WTC11 (cell line): ENCODE measurements around the gene SPDEF. TPM values are rescaled to one million over a fixed set of nuclear protein-coding genes. Genes with fewer than 3 reads are reported as not detected.

ENCODE experiments used
- ATAC-seq: fragments of 200-7000 bp; cut with Tn5 transposase; 2 replicates; pipeline ENCODE4 v1.10.0; 2021; ENCODE audit warnings: mild to moderate bottlenecking, moderate library complexity
- CTCF ChIA-PET: fragments of 300-600 bp; sonication (Branson Sonifier 250); formaldehyde crosslinking; loops from one replicate; lab custom pipeline; 2021; ENCODE audit warnings: antibody characterized with exemption; lab: Charles Lee
- POLR2A ChIA-PET: fragments of 350-600 bp; sonication (Branson Sonifier 250); formaldehyde crosslinking; loops from one replicate; lab custom pipeline; 2021; ENCODE audit warnings: antibody characterized with exemption; lab: Charles Lee
- DNase-seq: peaks from one replicate; pipeline ENCODE4 v3.0.0; 2021; ENCODE audit warnings: low spot score
- H3K27ac Mint-ChIP-seq: 2 replicates; pipeline ENCODE4 v1.8.0; 2021; ENCODE audit warnings: mixed read lengths
- H3K27me3 Mint-ChIP-seq: 2 replicates; pipeline ENCODE4 v1.8.0; 2021; ENCODE audit warnings: low read depth, mild to moderate bottlenecking, moderate library complexity, mixed read lengths
- H3K36me3 Mint-ChIP-seq: 2 replicates; pipeline ENCODE4 v1.8.0; 2021; ENCODE audit warnings: mixed read lengths
- H3K4me1 Mint-ChIP-seq: 2 replicates; pipeline ENCODE4 v1.8.0; 2022; ENCODE audit warnings: mixed read lengths
- H3K4me3 Mint-ChIP-seq: 2 replicates; pipeline ENCODE4 v1.8.0; 2021; ENCODE audit warnings: mild to moderate bottlenecking, moderate library complexity, mixed read lengths
- H3K9me3 Mint-ChIP-seq: 2 replicates; pipeline ENCODE4 v1.8.0; 2021; ENCODE audit warnings: mixed read lengths
- AR ChIP-seq: fragments of 250-450 bp; sonication (Bioruptor Pico); IDR thresholded peaks from 2 replicates; pipeline ENCODE4 v1.9.0; 2021; ENCODE audit warnings: mild to moderate bottlenecking
- ARID4B ChIP-seq: sonication (generic); formaldehyde crosslinking; IDR thresholded peaks from 2 replicates; pipeline ENCODE4 v1.8.0; 2023; ENCODE audit warnings: missing genetic modification reagents, mild to moderate bottlenecking, borderline replicate concordance
- E2F4 ChIP-seq: sonication (generic); formaldehyde crosslinking; IDR thresholded peaks from 2 replicates; pipeline ENCODE4 v1.8.1; 2022; ENCODE audit warnings: low read depth, mild to moderate bottlenecking, moderate library complexity, missing genetic modification reagents, borderline replicate concordance
- ESRRA ChIP-seq: sonication (generic); formaldehyde crosslinking; IDR thresholded peaks from 2 replicates; pipeline ENCODE4 v1.8.1; 2022; ENCODE audit warnings: mild to moderate bottlenecking, missing genetic modification reagents, borderline replicate concordance
- FOXP4 ChIP-seq: sonication (generic); formaldehyde crosslinking; IDR thresholded peaks from 2 replicates; pipeline ENCODE4 v1.8.0; 2022; ENCODE audit warnings: mild to moderate bottlenecking, missing genetic modification reagents
- KAT7 ChIP-seq: sonication (generic); formaldehyde crosslinking; IDR thresholded peaks from 2 replicates; pipeline ENCODE4 v1.8.1; 2023; ENCODE audit warnings: missing genetic modification reagents, mild to moderate bottlenecking, borderline replicate concordance
- MAX ChIP-seq: sonication (generic); formaldehyde crosslinking; IDR thresholded peaks from 2 replicates; pipeline ENCODE4 v1.8.0; 2022; ENCODE audit warnings: mild to moderate bottlenecking, missing genetic modification reagents
- MYBL2 ChIP-seq: sonication (generic); formaldehyde crosslinking; IDR thresholded peaks from 2 replicates; pipeline ENCODE4 v1.8.1; 2023; ENCODE audit warnings: mild to moderate bottlenecking, moderate library complexity, missing genetic modification reagents
- RELA ChIP-seq: sonication (generic); formaldehyde crosslinking; IDR thresholded peaks from 2 replicates; pipeline ENCODE4 v1.8.1; 2022; ENCODE audit warnings: missing genetic modification reagents, mild to moderate bottlenecking, borderline replicate concordance
- TEAD1 ChIP-seq: sonication (generic); formaldehyde crosslinking; IDR thresholded peaks from 2 replicates; pipeline ENCODE4 v1.8.0; 2022; ENCODE audit warnings: mild to moderate bottlenecking, missing genetic modification reagents
- TP53 ChIP-seq: sonication (generic); formaldehyde crosslinking; IDR thresholded peaks from 2 replicates; pipeline ENCODE4 v1.8.1; 2023; ENCODE audit warnings: mild to moderate bottlenecking, missing genetic modification reagents
- USF2 ChIP-seq: sonication (generic); formaldehyde crosslinking; IDR thresholded peaks from 2 replicates; pipeline ENCODE4 v1.8.1; 2023; ENCODE audit warnings: mild to moderate bottlenecking, missing genetic modification reagents, moderate library complexity
- ZNF263 ChIP-seq: sonication (generic); formaldehyde crosslinking; IDR thresholded peaks from 2 replicates; pipeline ENCODE4 v1.8.1; 2022; ENCODE audit warnings: low read depth, mild to moderate bottlenecking, moderate library complexity, missing genetic modification reagents
- ZNF317 ChIP-seq: sonication (generic); formaldehyde crosslinking; IDR thresholded peaks from 2 replicates; pipeline ENCODE4 v1.8.1; 2023; ENCODE audit warnings: low read depth, mild to moderate bottlenecking, moderate library complexity, missing genetic modification reagents, borderline replicate concordance
- ZNF416 ChIP-seq: fragments of 250-450 bp; sonication (Bioruptor Pico); IDR thresholded peaks from 2 replicates; pipeline ENCODE4 v1.9.0; 2021; ENCODE audit warnings: mild to moderate bottlenecking, inconsistent platforms
- ZSCAN18 ChIP-seq: fragments of 250-450 bp; sonication (Bioruptor Pico); IDR thresholded peaks from 2 replicates; pipeline ENCODE4 v2.1.2; 2022; ENCODE audit warnings: mild to moderate bottlenecking, moderate library complexity
- total RNA-seq: library from RNA; stranded (reverse); gene quantifications from 3 replicates; pipeline ENCODE4 v1.2.3, GENCODE V29; 2021

The SPDEF gene
- total RNA-seq, 1 experiment from 2014 or later, result 0.72 TPM

GRCh38 chr6:34553146-34553545 lies 3.0 kb downstream of the SPDEF start:
- ChIA-PET CTCF (interaction anchor here (0.5 to 3.2 kb wide), 3 partner anchors 22 to 945 kb away, joined by 3 to 11 read pairs (median 3); no protein-coding TSS in a partner anchor), POLR2A (no interaction called here)
- H3K9me3 Mint-ChIP-seq, result no peaks in the 10 kb centered on the region

More at GRCh38 chr6:34553146-34553545, 3.0 kb downstream of the SPDEF start:
- TF ChIP-seq RELA (CRISPR knock-in tag) (no peak), MAX (no peak), USF2 (CRISPR knock-in tag) (no peak), KAT7 (CRISPR knock-in tag) (no peak), ZNF317 (no peak), ZNF416 (no peak), ESRRA (CRISPR knock-in tag) (no peak), ZNF263 (no peak), TEAD1 (CRISPR knock-in tag) (no peak), E2F4 (CRISPR knock-in tag) (no peak), AR (no peak), MYBL2 (CRISPR knock-in tag) (no peak), ARID4B (CRISPR knock-in tag) (no peak), FOXP4 (CRISPR knock-in tag) (no peak), ZSCAN18 (CRISPR knock-in tag) (no peak), TP53 (CRISPR knock-in tag) (no peak)
- Mint-ChIP-seq H3K4me3 (no peak overlapping the region), H3K27me3 (no peaks in the 10 kb centered on the region), H3K4me1 (peaks cover 4% of the 10 kb centered on the region), H3K36me3 (no peaks in the 10 kb centered on the region), H3K27ac (no peak overlapping the region)
- DNase-seq (no peak), ATAC-seq (no peak)
